Hypothalamus (tissue), 51 donors: ENCODE data around the gene CHRM2.

Source experiments
- DNase-seq, 51 donors: peaks; one replicate each; lab custom pipeline; 2025; lab: John Stamatoyannopoulos, UW

The CHRM2 gene

GRCh38 chr7:137018468-137018867, 150.0 kb downstream of the CHRM2 start:
- no peak for DNase-seq

GRCh38 chr7:137020351-137020750, 151.9 kb downstream of the CHRM2 start:
- no peak for DNase-seq

GRCh38 chr7:137025469-137026175, 157.2 kb downstream of the CHRM2 start:
- no peak for DNase-seq

- no peak for DNase-seq
These were observed 157.7 kb downstream of the CHRM2 start for GRCh38 chr7:137026176-137026500.

- DNase-seq, result no peak
These were observed 164.0 kb downstream of the CHRM2 start for GRCh38 chr7:137032436-137032835.

- DNase-seq, result no peak
These were observed 168.3 kb downstream of the CHRM2 start for GRCh38 chr7:137036768-137037167.

GRCh38 chr7:137038706-137039105, 170.3 kb downstream of the CHRM2 start:
- DNase-seq, result no peak

- DNase-seq, result no peak
These were observed 172.3 kb downstream of the CHRM2 start for GRCh38 chr7:137040745-137041144.

GRCh38 chr7:137045573-137045972, 177.1 kb downstream of the CHRM2 start:
- DNase-seq, result no peak

GRCh38 chr7:137069249-137069963, 201.0 kb downstream of the CHRM2 start:
- DNase-seq, result no peak
